GM21528 (cell line): ENCODE data around the gene ZNF23.

Experiments used
- ATAC-seq: cut with Tn5 transposase; IDR thresholded peaks from one replicate; pipeline ENCODE4 v1.9.1; 2021; ENCODE audit warnings: mild to moderate bottlenecking, moderate library complexity; ENCODE audit not compliant: unreplicated experiment, low FRiP score

The ZNF23 gene

DNA sequence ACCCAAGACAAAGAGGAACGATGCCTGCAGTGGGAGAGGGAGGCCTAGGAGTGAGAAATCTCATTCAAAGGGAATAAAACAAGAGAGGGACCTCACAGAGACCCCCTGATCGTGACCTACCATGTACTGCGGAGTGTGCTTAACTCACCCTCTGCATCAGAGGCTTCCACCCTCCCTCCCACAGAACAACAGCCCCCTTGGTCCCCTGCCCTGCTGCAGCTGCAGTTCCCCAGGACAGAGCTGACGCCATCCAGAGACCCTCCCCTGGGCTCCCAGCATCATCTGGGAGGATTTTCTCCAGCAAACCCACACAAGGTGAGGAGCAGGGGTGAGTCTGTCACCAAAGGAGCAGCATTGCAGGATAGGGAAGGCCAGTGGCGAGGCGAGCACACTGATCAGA is 60.0 kb downstream of the ZNF23 start:
- ATAC-seq: no peak

DNA sequence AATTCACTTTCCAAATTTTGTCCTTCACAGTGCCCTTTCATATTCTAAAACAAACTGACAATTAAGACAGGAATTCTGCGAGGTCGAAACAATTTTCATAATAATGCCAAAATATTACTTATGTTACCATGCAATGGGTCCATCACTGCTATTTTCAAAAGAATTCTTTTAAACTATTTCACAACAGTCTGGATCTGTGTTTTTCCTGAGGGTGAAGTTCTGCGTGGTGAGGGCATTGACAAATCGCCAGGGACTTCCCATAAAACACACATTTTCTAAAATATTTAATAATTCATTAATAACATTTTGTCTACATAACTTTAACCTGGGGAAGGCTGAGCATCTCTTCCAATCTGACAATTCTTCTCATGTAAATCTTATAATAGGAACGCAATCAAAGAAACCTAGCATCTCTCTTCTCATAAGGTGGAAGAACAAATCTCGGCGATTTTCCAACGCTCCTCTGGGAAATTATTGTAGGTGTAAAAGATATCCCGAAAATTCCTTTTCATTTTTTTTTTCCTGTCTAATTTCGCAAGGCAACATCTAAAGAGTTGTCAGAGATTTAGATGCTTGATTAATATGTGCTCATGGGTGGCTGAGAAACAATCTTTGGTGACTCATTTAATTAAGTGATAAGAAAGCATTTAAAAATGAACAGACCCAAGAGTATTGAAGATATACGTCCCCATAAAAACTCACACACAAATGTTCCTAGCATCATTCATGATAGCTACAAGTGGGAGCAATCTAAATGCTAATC is 62.1 kb downstream of the ZNF23 start:
- no peak for ATAC-seq
